Measurements from ENCODE around the gene VPS16.

- TF ChIP-seq EZH2 (IDR thresholded peaks at IDR 0.05; ENCODE audit: low read length) = no peak
- TF ChIP-seq CTCF (optimal IDR thresholded peaks at IDR 0.05 in 1 of 3, IDR thresholded peaks at IDR 0.05 in 1 of 3, conservative IDR thresholded peaks at IDR 0.05 in 1 of 3; ENCODE audit: extremely low read depth in 1 of 3, insufficient read depth in 2 of 3, low read length in 3 of 3) = no peak
These were observed 60.5 kb downstream of the VPS16 start for GRCh38 chr20:2900845-2901592.

Measured in keratinocyte (primary cell).